HG03571 (cell line): Measurements from ENCODE around the gene FBXO4.

Source experiments
- ATAC-seq: cut with Tn5 transposase; IDR thresholded peaks from one replicate; pipeline ENCODE4 v1.9.1; 2021; ENCODE audit not compliant: unreplicated experiment

The FBXO4 gene

GRCh38 chr5:41924872-41925554 lies at the start of gene FBXO4:
TSS of gene FBXO4 (plus strand) at chr5:41925281. CDS start at chr5:41925310, 29 bp downstream.
- peak; percentile 94 for ATAC-seq

- ATAC-seq: no peak
Measured at GRCh38 chr5:41876678-41877077, 48.4 kb upstream of the FBXO4 start.

DNA sequence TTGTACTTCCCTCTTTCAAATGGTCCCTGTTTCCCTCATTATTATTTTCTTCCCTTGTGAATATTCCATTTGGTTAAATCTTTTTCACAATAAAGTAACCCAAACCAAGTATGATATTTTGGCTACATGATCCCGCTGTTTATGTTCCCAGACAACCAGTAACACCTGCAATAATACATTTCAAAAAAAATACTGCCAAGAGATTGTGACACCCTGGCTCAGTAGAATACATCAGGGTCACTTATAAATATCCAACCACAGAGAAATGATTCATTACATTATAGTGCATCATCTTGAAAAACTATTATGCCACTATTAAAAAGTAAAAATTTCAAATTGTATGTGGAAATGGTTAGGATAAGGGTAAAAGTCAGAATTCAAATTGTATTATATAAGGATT lies 47.7 kb upstream of the FBXO4 start:
- no peak for ATAC-seq

GRCh38 chr5:41878173-41878572 lies 46.9 kb upstream of the FBXO4 start:
- peak; percentile 31 for ATAC-seq

- ATAC-seq: peak; percentile 73
Measured at GRCh38 chr5:41878643-41879478, 46.2 kb upstream of the FBXO4 start.

GRCh38 chr5:41882765-41883164 lies 42.3 kb upstream of the FBXO4 start:
- ATAC-seq: no peak

DNA sequence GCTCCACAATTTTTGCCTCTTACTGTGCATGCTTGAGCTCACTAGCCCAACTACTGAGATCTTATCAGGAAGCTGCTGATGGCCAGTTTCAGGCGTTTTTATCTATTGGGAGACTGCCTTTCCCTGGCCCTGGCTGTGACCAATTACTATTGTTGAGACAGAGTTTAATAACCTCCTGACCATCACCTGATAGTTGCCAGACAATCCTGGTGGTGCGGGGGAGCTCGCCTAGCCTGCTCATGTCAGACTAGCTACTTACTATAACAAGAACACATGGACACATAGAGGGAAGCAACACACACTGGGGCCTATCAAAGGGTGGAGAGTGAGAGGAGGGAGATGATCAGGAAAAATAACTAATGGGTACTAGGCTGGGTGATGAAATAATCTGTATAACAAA lies 41.8 kb upstream of the FBXO4 start:
- no peak for ATAC-seq

DNA sequence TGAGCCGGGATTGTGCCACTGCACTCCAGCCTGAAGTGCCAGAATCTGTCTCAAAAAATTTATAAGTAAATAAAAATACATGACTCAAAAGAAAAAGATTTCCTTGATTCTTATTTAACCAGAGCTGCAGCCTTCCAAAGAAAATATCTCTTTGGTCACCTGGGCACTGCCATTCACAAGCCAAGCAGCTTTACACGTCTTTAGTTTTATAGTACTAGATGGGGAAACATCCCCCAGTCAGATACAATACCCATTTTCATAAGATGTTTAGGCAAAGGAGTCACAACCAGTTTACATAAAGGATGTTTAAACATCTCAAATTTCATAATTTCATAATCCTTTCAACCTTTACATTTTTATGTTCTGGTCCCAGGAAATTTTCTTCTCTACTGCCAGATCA lies 41.1 kb upstream of the FBXO4 start:
- no peak for ATAC-seq

GRCh38 chr5:41885286-41885685 lies 39.8 kb upstream of the FBXO4 start:
- ATAC-seq: no peak

DNA sequence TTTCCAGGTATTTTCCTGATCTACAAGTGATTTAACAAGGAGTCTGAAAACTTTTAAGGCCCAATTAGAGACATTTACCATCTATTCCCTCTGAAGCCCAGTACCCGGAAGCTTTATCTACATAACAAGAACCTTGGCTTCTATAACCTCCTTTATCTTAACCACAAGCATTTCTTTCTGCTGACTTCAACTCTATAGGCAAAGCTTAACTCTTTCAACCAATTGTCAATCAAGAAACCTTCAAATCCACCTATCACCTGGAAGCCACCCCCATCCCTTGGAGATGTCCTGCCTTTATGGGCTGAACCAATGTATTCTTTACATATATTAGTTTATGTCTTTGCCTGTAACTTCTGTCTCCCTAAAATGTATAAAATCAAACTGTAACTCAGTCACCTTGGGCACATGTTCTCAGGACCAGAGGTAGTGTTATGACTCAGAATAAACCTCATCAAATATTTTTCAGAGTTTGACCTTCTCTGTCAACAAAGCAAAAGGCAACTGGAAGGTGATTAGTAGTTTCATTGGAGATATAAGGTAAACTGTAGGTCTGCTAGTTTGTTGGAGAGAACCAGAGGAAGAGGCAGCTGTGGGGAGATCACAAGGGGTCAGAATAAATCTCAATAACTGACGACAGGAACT lies 33.9 kb upstream of the FBXO4 start:
- no peak for ATAC-seq

DNA sequence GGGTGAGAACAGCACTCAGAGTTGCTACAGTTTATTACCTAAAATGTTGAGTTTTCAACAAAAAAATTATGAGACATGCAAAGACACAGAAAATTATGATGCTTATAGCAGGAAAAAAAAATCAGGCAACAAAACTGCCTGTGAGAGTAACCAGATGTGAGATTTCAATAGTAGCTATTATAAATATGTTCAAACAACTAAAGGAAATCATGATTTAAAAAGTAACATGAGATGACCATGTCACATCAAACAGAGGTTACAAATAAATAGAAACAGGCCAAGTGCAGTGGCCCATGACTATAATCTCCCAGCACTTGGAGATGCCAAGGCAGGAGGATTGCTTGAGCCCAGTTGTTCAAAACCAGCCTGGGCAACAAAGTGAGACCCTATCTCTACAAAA lies 33.0 kb upstream of the FBXO4 start:
- no peak for ATAC-seq

GRCh38 chr5:41893074-41893851 lies 31.8 kb upstream of the FBXO4 start:
- no peak for ATAC-seq

DNA sequence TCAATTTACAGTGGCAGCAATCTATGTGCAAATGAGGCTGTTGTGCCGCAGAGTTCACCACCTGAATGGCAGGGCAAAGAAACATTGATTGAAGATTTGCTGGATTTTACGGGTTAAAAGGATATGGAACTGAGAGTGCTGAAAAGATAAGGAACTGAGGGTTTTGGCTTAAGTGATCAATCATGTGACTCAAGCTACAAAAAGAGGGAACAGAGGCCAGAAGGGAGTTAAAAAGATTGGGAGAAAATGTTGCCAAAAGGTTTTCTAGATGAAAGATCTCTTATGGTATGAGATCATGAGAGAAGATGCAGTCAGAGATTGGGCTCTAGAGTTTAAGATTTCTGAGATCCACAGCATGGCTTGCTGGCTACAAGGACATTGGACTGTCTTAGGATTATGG lies 28.9 kb upstream of the FBXO4 start:
- no peak for ATAC-seq

DNA sequence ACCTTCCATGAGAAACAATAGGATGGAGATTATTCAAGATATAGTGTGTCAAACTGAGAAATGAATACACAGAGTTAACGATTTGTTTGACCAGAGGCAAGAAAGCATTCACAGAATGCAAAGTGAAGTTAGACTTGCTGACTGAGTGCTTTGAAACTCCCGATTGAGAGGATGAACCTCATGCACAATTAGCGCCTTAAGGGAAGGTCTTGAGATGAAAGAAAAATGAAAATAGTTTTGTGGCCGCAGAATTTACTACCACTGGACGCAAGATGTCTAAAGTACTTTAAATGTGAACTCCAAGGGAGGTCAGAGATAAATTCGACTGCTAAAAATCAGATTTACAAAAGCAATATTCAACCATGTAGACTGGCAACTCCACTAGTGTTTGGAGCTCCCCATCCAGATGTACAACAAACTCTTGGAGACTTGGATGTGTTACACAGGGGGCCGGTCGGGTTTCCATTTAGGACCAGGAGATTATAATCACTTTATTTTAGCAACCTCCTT lies 21.6 kb upstream of the FBXO4 start:
- ATAC-seq: no peak

DNA sequence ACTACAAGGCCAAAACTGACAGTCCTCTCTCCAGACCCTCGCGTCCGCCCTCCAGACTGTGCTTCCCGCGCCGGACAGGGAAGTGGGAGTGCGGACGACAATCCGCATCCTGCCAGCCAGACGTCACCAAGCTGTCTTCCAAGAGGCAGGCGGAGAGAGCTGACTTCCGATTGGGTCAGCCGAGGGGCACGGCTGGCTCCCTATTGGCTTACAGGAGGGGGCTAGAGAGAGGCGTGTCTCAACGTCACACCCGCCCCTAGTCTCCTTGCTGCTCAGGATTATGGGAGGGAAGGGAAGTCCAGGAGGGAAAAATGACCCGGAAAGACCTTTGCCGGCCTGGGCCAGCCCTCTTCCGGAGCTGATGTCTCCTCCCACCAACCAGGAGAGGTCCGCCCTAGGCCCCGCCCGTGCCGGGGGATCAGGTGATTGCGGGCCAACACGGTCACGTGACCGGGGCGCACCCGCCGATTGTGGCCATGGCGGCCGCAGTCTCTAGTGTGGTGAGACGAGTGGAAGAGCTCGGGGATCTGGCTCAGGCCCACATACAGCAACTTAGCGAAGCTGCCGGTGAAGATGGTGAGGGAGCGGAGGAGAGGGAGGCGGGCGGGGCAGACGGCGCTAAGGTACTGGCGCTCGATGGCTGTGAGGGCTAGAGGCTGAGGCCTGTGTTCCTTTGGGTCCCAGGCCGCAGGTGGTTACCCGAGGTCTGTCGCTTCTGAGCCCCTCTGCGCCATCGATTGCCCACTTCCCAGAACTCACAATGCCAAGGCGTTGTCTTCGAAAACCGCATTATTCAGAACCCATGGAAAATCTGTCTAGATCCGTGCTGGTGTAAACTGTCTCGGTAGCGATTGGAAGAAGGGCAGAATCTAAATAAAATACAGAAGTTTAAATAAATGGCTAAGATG lies 20.9 kb upstream of the FBXO4 start, which contains the start of gene RIMOC1:
Gene RIMOC1, plus strand, starts transcription at position 453 of the 908 bp plus-strand sequence. Its CDS starts 24 bp downstream, at position 477.
- peak; percentile 98 for ATAC-seq

GRCh38 chr5:41906151-41906550 lies 18.9 kb upstream of the FBXO4 start:
- ATAC-seq: no peak

- no peak for ATAC-seq
Measured at GRCh38 chr5:41908374-41909079, 16.6 kb upstream of the FBXO4 start.

DNA sequence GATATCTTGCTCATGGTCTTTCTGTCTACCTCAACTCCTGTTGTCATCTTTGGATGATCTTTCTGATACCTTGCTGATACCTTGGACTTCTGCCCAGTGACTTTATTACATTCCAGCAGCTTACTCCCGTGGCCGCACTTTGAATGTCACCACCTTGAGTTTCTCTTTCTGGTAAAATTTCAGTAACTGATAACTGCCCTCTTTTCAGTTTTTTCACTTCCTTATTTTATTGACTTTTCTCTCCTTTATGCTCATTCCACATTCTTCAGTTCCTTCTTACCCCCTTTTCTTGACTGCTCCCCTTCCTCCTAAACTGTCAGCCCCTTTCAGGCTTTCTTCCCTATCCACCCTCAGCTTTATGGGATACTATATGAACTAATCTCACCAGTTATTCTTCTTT lies 7.0 kb upstream of the FBXO4 start:
- no peak for ATAC-seq

DNA sequence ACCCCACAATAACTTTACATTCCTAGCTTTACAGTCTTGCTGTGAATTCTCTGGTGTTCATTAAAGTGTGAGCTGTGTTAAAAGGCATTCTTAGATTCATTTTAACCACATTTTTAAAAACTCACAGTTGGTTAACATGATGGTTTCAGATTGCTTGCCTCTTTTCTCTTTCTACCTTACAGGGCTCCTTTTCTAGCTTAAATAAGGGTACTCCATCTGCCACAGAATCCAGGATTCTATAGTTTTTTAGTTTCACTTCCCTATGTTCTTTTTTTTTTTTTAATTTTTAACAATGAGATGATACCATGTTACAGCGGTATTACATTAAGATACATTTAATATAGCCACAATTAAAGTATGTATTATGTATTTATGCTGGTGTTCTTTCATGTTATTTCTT lies 3.9 kb upstream of the FBXO4 start:
- ATAC-seq: peak; percentile 24
